CD4-positive, alpha-beta T cell (primary cell): ENCODE measurements around the gene CCDC121. TPM values are rescaled to one million over a fixed set of nuclear protein-coding genes. Genes with fewer than 3 reads are reported as not detected.

Source experiments
- ATAC-seq: fragments of 200-7000 bp; cut with Tn5 transposase; one replicate; pipeline ENCODE4 v1.10.0; 2022; ENCODE audit warnings: mild to moderate bottlenecking; ENCODE audit not compliant: poor library complexity
- CTCF ChIA-PET: fragments of 350-600 bp; sonication (Branson Sonifier 250); formaldehyde crosslinking; loops from one replicate; lab custom pipeline; 2021; ENCODE audit warnings: antibody characterized with exemption, inconsistent platforms; lab: Charles Lee
- POLR2A ChIA-PET: fragments of 350-600 bp; sonication (Branson Sonifier 250); formaldehyde crosslinking; loops from one replicate; lab custom pipeline; 2021; ENCODE audit warnings: antibody characterized with exemption, inconsistent platforms; lab: Charles Lee
- DNase-seq, 14 experiments: peaks; one replicate each; pipeline ENCODE4 v3.0.0-alpha.2; 2013 to 2020; ENCODE audit warnings: mixed read lengths in 2 of 14
- H3K27ac ChIP-seq, 2 donors: one replicate each; pipeline versions ENCODE4 v1.5.1 to v1.7.0; 2013; ENCODE audit warnings: low read length in 2 of 2, low read depth in 1 of 2, mild to moderate bottlenecking in 1 of 2
- H3K27me3 ChIP-seq, 2 experiments: 1 replicate in 1 of 2; 2 replicates in 1 of 2; pipeline versions ENCODE4 v1.6.1 to v1.7.0; 2013; ENCODE audit warnings: low read length in 2 of 2, control low read depth in 1 of 2, mild to moderate bottlenecking in 1 of 2, moderate library complexity in 1 of 2; ENCODE audit not compliant: insufficient read depth in 2 of 2, control insufficient read depth in 1 of 2
- H3K36me3 ChIP-seq: one replicate; pipeline ENCODE4 v1.6.1; 2013; ENCODE audit warnings: low read length, control low read depth; ENCODE audit not compliant: insufficient read depth
- H3K4me1 ChIP-seq: one replicate; pipeline ENCODE4 v1.6.1; 2013; ENCODE audit warnings: low read length, control low read depth; ENCODE audit not compliant: insufficient read depth
- H3K4me3 ChIP-seq: one replicate; pipeline ENCODE4 v1.5.1; 2013; ENCODE audit warnings: mild to moderate bottlenecking, low read length, moderate library complexity
- H3K9me3 ChIP-seq, 2 experiments: 1 replicate in 1 of 2; 2 replicates in 1 of 2; pipeline versions ENCODE4 v1.6.1 to v1.7.0; 2013; ENCODE audit warnings: low read length in 2 of 2, mild to moderate bottlenecking in 2 of 2, control low read depth in 1 of 2, moderate library complexity in 1 of 2; ENCODE audit not compliant: control insufficient read depth in 1 of 2, insufficient read depth in 1 of 2
- H3K27ac Mint-ChIP-seq: one replicate; pipeline ENCODE4 v1.8.0; 2020; ENCODE audit warnings: mixed read lengths
- H3K27me3 Mint-ChIP-seq: one replicate; pipeline ENCODE4 v1.8.0; 2021; ENCODE audit warnings: mixed read lengths
- H3K36me3 Mint-ChIP-seq: one replicate; pipeline ENCODE4 v1.8.0; 2021; ENCODE audit warnings: low read depth, mixed read lengths
- H3K4me1 Mint-ChIP-seq: one replicate; pipeline ENCODE4 v1.8.0; 2021; ENCODE audit warnings: low read depth, mixed read lengths
- H3K4me3 Mint-ChIP-seq: one replicate; pipeline ENCODE4 v1.8.0; 2020; ENCODE audit warnings: mild to moderate bottlenecking, mixed read lengths
- H3K9me3 Mint-ChIP-seq: one replicate; pipeline ENCODE4 v1.8.0; 2020; ENCODE audit warnings: mixed read lengths
- CTCF ChIP-seq: fragments of 200-600 bp; IDR thresholded peaks from one replicate; pipeline ENCODE4 v1.8.0; 2022; ENCODE audit warnings: antibody characterized with exemption, mild to moderate bottlenecking
- intact Hi-C, 2 experiments: fragments of 100-400 bp; cut with DNase I in 1 of 2; cut with micrococcal nuclease in 1 of 2; formaldehyde crosslinking; loops; one replicate each; pipeline versions ENCODE4 v1.15.1 to v1.9.0; 2023 to 2025; cut with DNase I, micrococcal nuclease
- total RNA-seq, 174 experiments: library from RNA in 2 of 174; stranded (reverse) in 2 of 174; gene quantifications; one replicate each; pipeline ENCODE4 v1.2.3 and lab custom pipeline; 2021 to 2026

Gene CCDC121
- total RNA-seq, 2 experiments from 2014 or later = 0.47 to 0.91 TPM

GRCh38 chr2:27653397-27653796 lies 24.6 kb upstream of the CCDC121 start:
- Histone ChIP-seq H3K27me3 (no peaks in the 10 kb centered on the region), H3K4me3 (no peak overlapping the region), H3K27ac (no peak overlapping the region), H3K4me1 (no peaks in the 10 kb centered on the region), H3K9me3 (no peaks in the 10 kb centered on the region), H3K36me3 (peaks cover 81% of the 10 kb centered on the region)
- H3K4me1 Mint-ChIP-seq = no peaks in the 10 kb centered on the region
- ChIA-PET CTCF (no interaction called here), POLR2A (no interaction called here)
- no peak for TF ChIP-seq CTCF
- H3K4me3 Mint-ChIP-seq = no peak overlapping the region
- no peak overlapping the region for H3K27ac Mint-ChIP-seq
- intact Hi-C loops = no loop called here
- ATAC-seq (no peak), DNase-seq (no peak)
- H3K36me3 Mint-ChIP-seq = peaks cover 92% of the 10 kb centered on the region
- H3K27me3 Mint-ChIP-seq = no peaks in the 10 kb centered on the region
- no peaks in the 10 kb centered on the region for H3K9me3 Mint-ChIP-seq

- no peaks in the 10 kb centered on the region for H3K9me3 Mint-ChIP-seq
- DNase-seq (no peak), ATAC-seq (no peak)
- ChIA-PET POLR2A (interaction anchor here (1.0 kb wide), 1 partner anchor 11 kb away, joined by 3 read pairs; the partner anchor contains the start of genes SLC4A1AP and SUPT7L), CTCF (no interaction called here)
- H3K4me1 Mint-ChIP-seq = no peaks in the 10 kb centered on the region
- no peaks in the 10 kb centered on the region for H3K4me1 ChIP-seq
- no peaks in the 10 kb centered on the region for H3K27me3 ChIP-seq
- peaks cover 85% of the 10 kb centered on the region for H3K36me3 ChIP-seq
- H3K9me3 ChIP-seq = no peaks in the 10 kb centered on the region
- H3K36me3 Mint-ChIP-seq = peaks cover 92% of the 10 kb centered on the region
- no peak for TF ChIP-seq CTCF
- intact Hi-C loops = no loop called here
- no peak overlapping the region for H3K27ac Mint-ChIP-seq
- H3K27ac ChIP-seq = no peak overlapping the region
- no peaks in the 10 kb centered on the region for H3K27me3 Mint-ChIP-seq
- no peak overlapping the region for H3K4me3 ChIP-seq
- H3K4me3 Mint-ChIP-seq = no peak overlapping the region
Observed at GRCh38 chr2:27652790-27653189, 24.0 kb upstream of the CCDC121 start.

GRCh38 chr2:27652341-27652740 lies 23.5 kb upstream of the CCDC121 start:
- Histone ChIP-seq H3K27ac (no peak overlapping the region), H3K9me3 (no peaks in the 10 kb centered on the region), H3K4me3 (no peak overlapping the region), H3K36me3 (peaks cover 85% of the 10 kb centered on the region), H3K27me3 (no peaks in the 10 kb centered on the region), H3K4me1 (no peaks in the 10 kb centered on the region)
- no peaks in the 10 kb centered on the region for H3K27me3 Mint-ChIP-seq
- H3K36me3 Mint-ChIP-seq = peaks cover 92% of the 10 kb centered on the region
- no peak overlapping the region for H3K4me3 Mint-ChIP-seq
- H3K9me3 Mint-ChIP-seq = no peaks in the 10 kb centered on the region
- ChIA-PET POLR2A (interaction anchor here (1.0 kb wide), 1 partner anchor 11 kb away, joined by 3 read pairs; the partner anchor contains the start of genes SLC4A1AP and SUPT7L), CTCF (no interaction called here)
- ATAC-seq (no peak), DNase-seq (no peak)
- no peak for TF ChIP-seq CTCF
- H3K4me1 Mint-ChIP-seq = no peaks in the 10 kb centered on the region
- no peak overlapping the region for H3K27ac Mint-ChIP-seq
- intact Hi-C loops = no loop called here
